H1 (cell line): ENCODE measurements around the gene C19orf67. TPM values are rescaled to one million over a fixed set of nuclear protein-coding genes. Genes with fewer than 3 reads are reported as not detected.
A peak's percentile ranks its signal among the peaks of the same experiment; 100 is the strongest.

Experiments
- CTCF ChIA-PET: fragments of 300-600 bp; sonication (Branson Sonifier 250); formaldehyde crosslinking; loops from one replicate; lab custom pipeline; 2021; ENCODE audit not compliant: partially characterized antibody; lab: Charles Lee
- POLR2A ChIA-PET: fragments of 300-600 bp; sonication (Branson Sonifier 250); formaldehyde crosslinking; loops from one replicate; lab custom pipeline; 2021; ENCODE audit warnings: inconsistent platforms; ENCODE audit not compliant: partially characterized antibody; lab: Charles Lee
- DNase-seq, 2 experiments: peaks; one replicate each; pipeline versions ENCODE4 v3.0.0 to v3.0.0-alpha.2; 2010 to 2022; ENCODE audit warnings: low spot score in 2 of 2, low read depth in 1 of 2, mixed read lengths in 1 of 2
- FAIRE-seq: peaks from 2 replicates; lab custom pipeline; 2011; peaks lifted over from hg19 to GRCh38; lab: Jason Lieb, UNC
- H2AFZ ChIP-seq: 2 replicates; pipeline ENCODE4 v1.8.1; 2012; ENCODE audit warnings: low read length, inconsistent platforms
- H2AK5ac ChIP-seq: 2 replicates; pipeline ENCODE4 v1.6.1; 2013; ENCODE audit warnings: low read depth, low read length
- H2BK120ac ChIP-seq: replicated peaks from 2 replicates; pipeline ENCODE3; 2013; ENCODE audit warnings: low read depth, low read length, inconsistent platforms
- H2BK12ac ChIP-seq: 2 replicates; pipeline ENCODE4 v1.6.1; 2013; ENCODE audit warnings: low read depth, low read length
- H2BK15ac ChIP-seq: 2 replicates; pipeline ENCODE4 v1.6.1; 2013; ENCODE audit warnings: low read length
- H2BK20ac ChIP-seq: 2 replicates; pipeline ENCODE4 v1.6.1; 2013; ENCODE audit warnings: low read length
- H2BK5ac ChIP-seq: 2 replicates; pipeline ENCODE4 v1.6.1; 2013; ENCODE audit warnings: low read depth, low read length
- H3K14ac ChIP-seq: 2 replicates; pipeline ENCODE4 v1.6.1; 2013; ENCODE audit warnings: inconsistent platforms; ENCODE audit not compliant: insufficient read length
- H3K18ac ChIP-seq: 2 replicates; pipeline ENCODE4 v1.6.1; 2013; ENCODE audit warnings: low read length; ENCODE audit errors: extremely low read depth
- H3K23ac ChIP-seq: 2 replicates; pipeline ENCODE4 v1.6.1; 2013; ENCODE audit warnings: inconsistent platforms; ENCODE audit not compliant: insufficient read length
- H3K23me2 ChIP-seq: 2 replicates; pipeline ENCODE4 v1.6.1; 2013; ENCODE audit warnings: low read depth, low read length
- H3K27ac ChIP-seq: 2 replicates; pipeline ENCODE4 v1.6.1; 2011; ENCODE audit warnings: low read depth, low read length, inconsistent platforms
- H3K27me3 ChIP-seq, 4 experiments: replicated peaks in 1 of 4; 1 replicate in 1 of 4; 2 replicates in 3 of 4; pipeline versions ENCODE4 v1.6.1 to v1.8.1; 2011 to 2013; ENCODE audit warnings: low read length in 3 of 4, mild to moderate bottlenecking in 3 of 4, inconsistent platforms in 2 of 4, mixed read lengths in 2 of 4, moderate library complexity in 1 of 4; ENCODE audit not compliant: control insufficient read depth in 3 of 4, insufficient read depth in 3 of 4; ENCODE audit errors: extremely low read depth in 1 of 4
- H3K36me3 ChIP-seq, 4 experiments: 2 replicates each; pipeline versions ENCODE4 v1.6.1 to v1.8.1; 2011 to 2013; ENCODE audit warnings: mild to moderate bottlenecking in 4 of 4, low read length in 3 of 4, moderate library complexity in 2 of 4, control low read depth in 1 of 4, inconsistent platforms in 1 of 4; ENCODE audit not compliant: insufficient read depth in 4 of 4, control insufficient read depth in 2 of 4
- H3K4ac ChIP-seq: replicated peaks from 2 replicates; pipeline ENCODE3; 2013; ENCODE audit warnings: low read length, low read depth, mixed read lengths, inconsistent platforms; ENCODE audit not compliant: insufficient read length
- H3K4me1 ChIP-seq, 4 experiments: replicated peaks in 1 of 4; 1 replicate in 1 of 4; 2 replicates in 3 of 4; pipeline versions ENCODE4 v1.6.1 to v1.8.1; 2011 to 2013; ENCODE audit warnings: low read length in 3 of 4, inconsistent platforms in 2 of 4, mixed read lengths in 1 of 4; ENCODE audit not compliant: insufficient read depth in 4 of 4, control insufficient read depth in 3 of 4
- H3K4me2 ChIP-seq, 2 experiments: 2 replicates each; pipeline versions ENCODE4 v1.6.1 to v1.8.1; 2011 to 2013; ENCODE audit warnings: low read depth in 2 of 2, low read length in 2 of 2, control low read depth in 1 of 2, inconsistent platforms in 1 of 2, mild to moderate bottlenecking in 1 of 2; ENCODE audit not compliant: insufficient read depth in 1 of 2
- H3K4me3 ChIP-seq, 4 experiments: fragments of 200-600, 300-600 bp in 1 of 4; sonication (generic), shearing (Covaris generic), sonication (Bioruptor Twin) in 1 of 4; 2 replicates each; pipeline versions ENCODE4 v1.5.1 to v1.8.1; 2011 to 2016; ENCODE audit warnings: low read length in 4 of 4, low read depth in 3 of 4, control low read depth in 2 of 4, inconsistent platforms in 2 of 4, mild to moderate bottlenecking in 2 of 4, mixed read lengths in 1 of 4, moderate library complexity in 1 of 4; ENCODE audit not compliant: insufficient read depth in 2 of 4; ENCODE audit errors: extremely low read depth in 1 of 4
- H3K56ac ChIP-seq: replicated peaks from 2 replicates; pipeline ENCODE3; 2013; ENCODE audit warnings: low read depth, mild to moderate bottlenecking, mixed read lengths, low read length, inconsistent platforms; ENCODE audit not compliant: insufficient read length
- H3K79me1 ChIP-seq: 2 replicates; pipeline ENCODE4 v1.6.1; 2013; ENCODE audit warnings: low read depth, low read length, control low read depth
- H3K79me2 ChIP-seq, 2 experiments: 2 replicates each; pipeline versions ENCODE4 v1.6.1 to v1.8.1; 2012 to 2013; ENCODE audit warnings: low read length in 2 of 2, mild to moderate bottlenecking in 2 of 2, inconsistent platforms in 1 of 2; ENCODE audit not compliant: insufficient read depth in 2 of 2, control insufficient read depth in 1 of 2
- H3K9ac ChIP-seq, 4 experiments: replicated peaks in 1 of 4; 1 replicate in 1 of 4; 2 replicates in 3 of 4; pipeline versions ENCODE4 v1.6.1 to v1.8.1; 2011 to 2013; ENCODE audit warnings: low read depth in 3 of 4, low read length in 3 of 4, control low read depth in 2 of 4, mild to moderate bottlenecking in 2 of 4, moderate library complexity in 2 of 4, inconsistent platforms in 1 of 4; ENCODE audit errors: extremely low read depth in 1 of 4
- H3K9me3 ChIP-seq, 2 experiments: 2 replicates each; pipeline versions ENCODE4 v1.6.1 to v1.8.1; 2012 to 2013; ENCODE audit warnings: mild to moderate bottlenecking in 2 of 2, moderate library complexity in 2 of 2, control low read depth in 1 of 2, inconsistent platforms in 1 of 2, low read depth in 1 of 2, low read length in 1 of 2, mixed read lengths in 1 of 2; ENCODE audit not compliant: insufficient read depth in 2 of 2
- H4K20me1 ChIP-seq, 2 experiments: replicated peaks in 1 of 2; 2 replicates each; pipeline versions ENCODE3 to v1.8.1; 2011 to 2013; ENCODE audit warnings: inconsistent platforms in 2 of 2, low read length in 2 of 2, mild to moderate bottlenecking in 1 of 2; ENCODE audit not compliant: insufficient read depth in 2 of 2, control insufficient read depth in 1 of 2
- H4K5ac ChIP-seq: 2 replicates; pipeline ENCODE4 v1.6.1; 2013; ENCODE audit warnings: low read length, low read depth, mixed read lengths, inconsistent platforms; ENCODE audit not compliant: insufficient read length
- H4K8ac ChIP-seq: 2 replicates; pipeline ENCODE4 v1.8.0; 2013; ENCODE audit warnings: mild to moderate bottlenecking, moderate library complexity, low read length, inconsistent platforms; ENCODE audit not compliant: insufficient read depth; ENCODE audit errors: extremely low read depth
- H4K91ac ChIP-seq: replicated peaks from 2 replicates; pipeline ENCODE3; 2013; ENCODE audit warnings: low read length, mixed read lengths, inconsistent platforms; ENCODE audit not compliant: insufficient read length
- CTBP2 ChIP-seq: IDR thresholded peaks from 2 replicates; pipeline ENCODE4 v1.7.0; 2011; ENCODE audit warnings: borderline replicate concordance, mild to moderate bottlenecking, moderate library complexity, mixed read lengths, low read length; ENCODE audit not compliant: insufficient read depth, insufficient read length
- KDM4A ChIP-seq: IDR thresholded peaks from one replicate; pipeline ENCODE4 v1.7.1; 2012; ENCODE audit warnings: low read depth, mild to moderate bottlenecking, moderate library complexity, low read length, inconsistent platforms; ENCODE audit not compliant: severe bottlenecking
- KDM5A ChIP-seq: fragments of 200-600 bp; IDR thresholded peaks from 2 replicates; pipeline ENCODE4 v1.7.1; 2012; ENCODE audit warnings: mild to moderate bottlenecking, low read length, inconsistent platforms, mixed read lengths
- RAD21 ChIP-seq, 2 experiments: IDR thresholded peaks in 1 of 2; conservative IDR thresholded peaks in 1 of 2; 2 replicates each; pipeline ENCODE4 v1.6.1; 2011; ENCODE audit warnings: low read depth in 2 of 2, low read length in 2 of 2, improper control_type of control experiment in 1 of 2, inconsistent platforms in 1 of 2, mild to moderate bottlenecking in 1 of 2, moderate library complexity in 1 of 2
- SUZ12 ChIP-seq: fragments of 200-600 bp; sonication (generic); IDR thresholded peaks from 2 replicates; pipeline ENCODE4 v1.6.1; 2012; ENCODE audit warnings: mild to moderate bottlenecking, inconsistent platforms, low read length, moderate library complexity, mixed read lengths
- WGBS, 2 experiments: shearing (Covaris generic) in 1 of 2; methylation state at CpG; one replicate each; pipeline versions ENCODE4 v1.1.6 to v1.1.7; 2013 to 2015; ENCODE audit warnings: low lambda C conversion rate in 2 of 2, mixed read lengths in 2 of 2, inconsistent platforms in 1 of 2, low coverage in 1 of 2, missing lambda C conversion rate in 1 of 2; ENCODE audit not compliant: insufficient replicate concordance in 2 of 2, insufficient coverage in 1 of 2, insufficient read length in 1 of 2; ENCODE audit errors: extremely low coverage in 1 of 2, missing lambda C conversion rate in 1 of 2; 5-methylcytosine and 5-hydroxymethylcytosine counted together
- polyA plus RNA-seq, 7 experiments: library from polyadenylated mRNA; depleted of rRNA in 3 of 7; stranded (reverse) in 5 of 7; unstranded in 2 of 7; fragments of >200 nt in 5 of 7; fragments of 200-250 nt in 2 of 7; gene quantifications; 1 replicate in 5 of 7; 2 replicates in 1 of 7; 4 replicates in 1 of 7; pipeline versions ENCODE4 v1.2.1 to v1.2.3, GENCODE V29; 2011 to 2013; ENCODE audit warnings: missing spikeins in 2 of 7, mixed read lengths in 2 of 7
- total RNA-seq: library from RNA; stranded (reverse); fragmentation: NEBNext Ultra II Directional; extraction: Animal tissue kit (Norgen Biotek cat#: 25700); gene quantifications from 2 replicates; pipeline ENCODE4 v1.2.1, GENCODE V29; 2021
- TF ChIP-seq, protein P1 (sequence below), 3 experiments: IDR thresholded peaks; 1 replicate in 2 of 3; 2 replicates in 1 of 3; pipeline versions ENCODE4 v1.5.1 to v1.6.1; 2011; ENCODE audit warnings: low read length in 3 of 3, mild to moderate bottlenecking in 3 of 3, inconsistent platforms in 2 of 3, low read depth in 1 of 3, moderate library complexity in 1 of 3; ENCODE audit not compliant: insufficient read depth in 1 of 3; ENCODE audit errors: control extremely low read depth in 1 of 3

C19orf67 gene
- total and polyA plus RNA-seq, 2 of the 8 experiments (the other 6 are each of a cell fraction or from before 2014, with no cell fraction given): 0.12 TPM; not detected in 1

DNA sequence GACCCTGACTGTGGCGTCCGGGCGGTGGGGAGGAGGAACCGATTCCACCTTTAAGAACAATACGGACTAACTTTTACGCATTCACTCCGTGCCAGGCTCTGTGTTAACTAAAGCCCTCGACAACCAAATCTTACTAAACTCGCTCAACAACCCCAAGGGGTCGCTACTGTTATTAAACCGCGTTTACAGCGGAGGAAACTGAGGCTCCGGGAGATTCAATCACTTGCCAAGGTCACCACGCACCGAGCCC is 3.8 kb upstream of the C19orf67 start:
- Histone ChIP-seq H4K91ac (no peak overlapping the region), H3K4me3 (peak overlapping the region; percentile 42 to 78 (median 60)), H2BK12ac (no peak overlapping the region), H3K4me1 (peaks cover 3 to 5% (median 4%) of the 10 kb centered on the region in 4 experiments), H4K5ac (no peak overlapping the region), H3K79me1 (no peaks in the 10 kb centered on the region), H2AFZ (no peak overlapping the region), H2AK5ac (no peak overlapping the region), H3K9me3 (peaks cover 8% of the 10 kb centered on the region in 2 experiments; a peak in 3 of 4 replicates), H3K14ac (no peak overlapping the region), H3K56ac (no peak overlapping the region), H2BK15ac (no peak overlapping the region), H3K4me2 (peak overlapping the region; percentile 65 to 74), H2BK120ac (no peak overlapping the region), H3K27me3 (peaks cover 0 to 6% (median 2%) of the 10 kb centered on the region in 4 experiments; a peak in 4 of 7 replicates), H4K8ac (no peak overlapping the region), H2BK20ac (no peak overlapping the region), H3K9ac (no peak overlapping the region), H3K4ac (no peak overlapping the region), H3K23me2 (peaks cover 11% of the 10 kb centered on the region), H2BK5ac (no peak overlapping the region), H3K27ac (no peak overlapping the region), H3K18ac (no peak overlapping the region), H3K36me3 (peaks cover 0 to 13% (median 4%) of the 10 kb centered on the region in 4 experiments; a peak in 3 of 8 replicates), H3K23ac (no peak overlapping the region), H4K20me1 (peaks cover 4 to 8% of the 10 kb centered on the region in 2 experiments), H3K79me2 (no peaks in the 10 kb centered on the region)
- CTCF ChIA-PET: interaction anchor here (1.0 to 1.1 kb wide), 3 partner anchors 15 to 292 kb away, joined by 4 read pairs; no protein-coding TSS in a partner anchor
- FAIRE-seq: peak; percentile 19
- no peak for DNase-seq
- no peak for TF ChIP-seq KDM5A
- no peak for TF ChIP-seq CTBP2
- no peak for TF ChIP-seq KDM4A
- TF ChIP-seq RAD21 (IDR thresholded peaks at IDR 0.05 in 1 of 2, conservative IDR thresholded peaks at IDR 0.05 in 1 of 2; ENCODE audit: low read depth in 2 of 2, low read length in 2 of 2): peak in 1 of 2 experiments; percentile 18; a peak in 1 of 4 replicates
- TF ChIP-seq, protein P1, sequence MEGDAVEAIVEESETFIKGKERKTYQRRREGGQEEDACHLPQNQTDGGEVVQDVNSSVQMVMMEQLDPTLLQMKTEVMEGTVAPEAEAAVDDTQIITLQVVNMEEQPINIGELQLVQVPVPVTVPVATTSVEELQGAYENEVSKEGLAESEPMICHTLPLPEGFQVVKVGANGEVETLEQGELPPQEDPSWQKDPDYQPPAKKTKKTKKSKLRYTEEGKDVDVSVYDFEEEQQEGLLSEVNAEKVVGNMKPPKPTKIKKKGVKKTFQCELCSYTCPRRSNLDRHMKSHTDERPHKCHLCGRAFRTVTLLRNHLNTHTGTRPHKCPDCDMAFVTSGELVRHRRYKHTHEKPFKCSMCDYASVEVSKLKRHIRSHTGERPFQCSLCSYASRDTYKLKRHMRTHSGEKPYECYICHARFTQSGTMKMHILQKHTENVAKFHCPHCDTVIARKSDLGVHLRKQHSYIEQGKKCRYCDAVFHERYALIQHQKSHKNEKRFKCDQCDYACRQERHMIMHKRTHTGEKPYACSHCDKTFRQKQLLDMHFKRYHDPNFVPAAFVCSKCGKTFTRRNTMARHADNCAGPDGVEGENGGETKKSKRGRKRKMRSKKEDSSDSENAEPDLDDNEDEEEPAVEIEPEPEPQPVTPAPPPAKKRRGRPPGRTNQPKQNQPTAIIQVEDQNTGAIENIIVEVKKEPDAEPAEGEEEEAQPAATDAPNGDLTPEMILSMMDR (IDR thresholded peaks at IDR 0.05; ENCODE audit: control extremely low read depth in 1 of 3, insufficient read depth in 1 of 3, low read depth in 1 of 3, low read length in 3 of 3): peak in 2 of 3 experiments; percentile 18 to 32; a peak in 2 of 4 replicates
- no peak for TF ChIP-seq SUZ12
- 11% methylated on average over 14 of the region's 16 CpGs; no CpG with 5 or more reads in 1 of the 2 experiments for WGBS, 2 experiments
- POLR2A ChIA-PET: interaction anchor here (1.0 to 1.1 kb wide), 2 partner anchors 25 to 263 kb away, joined by 3 read pairs; no protein-coding TSS in a partner anchor
